GM18909 (cell line): ENCODE data around the gene SPPL2A.

Experiments used
- ATAC-seq: cut with Tn5 transposase; IDR thresholded peaks from one replicate; pipeline ENCODE4 v1.9.1; 2021; ENCODE audit warnings: mild to moderate bottlenecking; ENCODE audit not compliant: unreplicated experiment, poor library complexity

SPPL2A gene

DNA sequence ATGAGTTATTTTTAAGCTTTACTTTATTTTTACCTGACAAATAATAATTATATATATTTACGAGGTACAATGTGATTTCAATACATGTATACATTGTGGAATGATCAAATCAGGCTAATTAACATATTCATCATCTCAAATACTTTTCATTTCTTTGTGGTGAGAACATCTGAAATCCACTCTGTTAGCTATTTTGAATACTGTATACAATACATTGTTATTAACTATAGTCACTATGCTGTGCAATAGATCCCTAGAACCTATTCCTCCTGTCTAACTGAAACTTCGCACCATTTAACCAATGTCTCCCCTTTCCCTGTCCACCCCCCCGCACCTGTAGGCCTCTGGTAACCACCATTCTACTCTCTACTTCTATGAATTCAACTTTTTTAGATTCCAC, 7.9 kb upstream of the SPPL2A start:
- ATAC-seq = no peak

DNA sequence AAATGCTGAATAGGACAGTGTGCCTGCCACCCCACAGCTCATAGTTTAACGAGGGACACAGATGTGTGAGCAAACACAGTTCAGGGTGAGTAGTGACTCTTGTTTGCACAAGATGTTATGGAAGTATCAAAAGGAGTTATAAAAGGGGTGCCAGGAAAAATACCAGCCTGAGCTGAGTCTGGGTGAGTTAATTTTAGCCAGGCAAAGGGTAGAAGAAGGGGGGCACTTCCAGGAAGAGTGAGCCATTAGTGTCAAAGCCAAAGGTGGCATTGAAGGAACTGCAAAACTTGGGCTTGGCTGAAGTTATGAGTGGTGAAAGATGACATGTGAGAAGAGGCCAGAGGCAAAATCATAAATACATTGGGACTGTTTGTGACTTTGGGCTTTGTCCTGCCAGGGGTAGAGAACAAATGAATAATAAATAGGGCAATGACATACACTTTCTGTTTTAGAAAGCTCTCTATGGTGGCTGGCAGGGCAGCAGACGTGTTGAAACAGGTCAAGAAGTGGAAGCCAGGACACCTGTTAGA, 1.9 kb upstream of the SPPL2A start:
- ATAC-seq = no peak

DNA sequence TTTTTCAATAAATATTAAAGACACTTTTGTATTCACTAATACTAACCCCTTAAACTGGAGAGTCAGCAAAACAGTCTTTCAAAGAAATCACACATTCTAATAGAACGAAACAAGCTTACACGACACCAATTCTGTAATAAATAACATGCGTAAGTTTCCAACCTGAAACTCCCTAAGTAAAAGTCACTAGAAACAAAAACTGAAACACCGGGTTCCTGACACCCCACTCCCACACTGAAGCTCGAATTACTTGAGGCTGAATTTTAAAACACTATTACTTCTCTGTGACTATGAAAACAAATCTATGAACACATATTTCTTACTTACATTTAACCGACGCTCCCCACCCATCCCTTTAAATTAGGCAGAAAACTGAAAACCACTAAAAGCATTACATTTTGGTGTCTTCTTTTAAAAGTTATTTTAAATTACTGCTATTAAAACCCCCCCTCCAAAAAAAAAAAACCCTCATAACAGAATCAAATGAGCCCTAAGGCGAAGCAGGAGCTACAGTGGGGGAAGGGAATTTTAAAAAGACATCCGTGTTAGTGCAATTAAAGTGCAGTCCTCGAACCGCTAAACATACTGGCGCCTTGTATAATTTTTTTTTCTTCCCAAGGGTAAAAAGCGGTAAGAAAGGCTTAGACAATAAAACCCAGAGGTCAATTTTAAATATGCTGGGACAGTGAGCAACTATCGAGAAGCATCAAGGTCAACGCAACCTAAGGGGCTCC, 878 bp downstream of the SPPL2A start:
- ATAC-seq = peak; percentile 36

- no peak for ATAC-seq
These were observed 6.7 kb downstream of the SPPL2A start for GRCh38 chr15:50758712-50759205.

- ATAC-seq = no peak
These were observed 12.0 kb downstream of the SPPL2A start for GRCh38 chr15:50753463-50753862.

- ATAC-seq = no peak
These were observed 14.1 kb downstream of the SPPL2A start for GRCh38 chr15:50751394-50751793.

- ATAC-seq = no peak
These were observed 15.2 kb downstream of the SPPL2A start for GRCh38 chr15:50750227-50750705.

- no peak for ATAC-seq
These were observed 18.0 kb downstream of the SPPL2A start for GRCh38 chr15:50747523-50747922.

- no peak for ATAC-seq
These were observed 20.9 kb downstream of the SPPL2A start for GRCh38 chr15:50744601-50745000.

GRCh38 chr15:50740955-50741354, 24.6 kb downstream of the SPPL2A start:
- ATAC-seq = no peak

GRCh38 chr15:50736823-50737222, 28.7 kb downstream of the SPPL2A start:
- no peak for ATAC-seq

DNA sequence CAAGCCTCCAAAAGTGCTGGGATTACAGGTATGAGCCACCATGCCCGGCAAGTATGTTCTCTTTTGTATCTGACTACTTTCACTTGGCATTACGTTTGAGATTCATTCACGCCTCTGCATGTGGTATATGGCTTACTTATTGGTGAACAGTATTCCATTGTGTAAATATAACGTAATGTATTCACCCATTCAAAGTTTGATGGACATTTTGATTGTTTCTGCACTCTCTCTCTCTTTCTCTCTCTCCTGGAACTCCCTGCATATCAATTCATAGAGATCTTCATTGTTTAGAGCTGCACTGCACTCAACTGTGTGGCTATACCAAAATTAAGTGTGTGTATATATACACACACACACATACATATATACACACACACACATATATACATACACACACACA, 30.4 kb downstream of the SPPL2A start:
- no peak for ATAC-seq

DNA sequence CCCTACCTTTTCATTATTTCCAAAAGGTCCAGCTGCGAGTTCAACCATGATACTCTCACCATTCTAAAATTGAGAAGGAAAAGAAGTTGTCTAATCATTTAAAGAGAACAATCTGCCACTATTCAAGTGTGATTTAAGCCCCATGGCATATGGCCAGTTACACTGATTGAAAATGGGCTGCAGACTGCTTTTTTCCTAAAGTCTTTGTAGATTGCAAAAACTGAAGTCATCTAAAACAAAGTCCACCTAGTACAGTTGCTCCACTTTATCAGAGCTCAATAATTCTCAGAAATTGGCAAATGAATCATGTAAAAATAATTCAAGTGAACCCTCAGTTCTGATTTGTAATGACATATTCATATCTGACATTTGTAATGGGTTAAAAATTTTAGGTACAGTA, 39.2 kb downstream of the SPPL2A start:
- ATAC-seq = no peak

GRCh38 chr15:50718700-50719125, 46.8 kb downstream of the SPPL2A start:
- ATAC-seq = no peak

DNA sequence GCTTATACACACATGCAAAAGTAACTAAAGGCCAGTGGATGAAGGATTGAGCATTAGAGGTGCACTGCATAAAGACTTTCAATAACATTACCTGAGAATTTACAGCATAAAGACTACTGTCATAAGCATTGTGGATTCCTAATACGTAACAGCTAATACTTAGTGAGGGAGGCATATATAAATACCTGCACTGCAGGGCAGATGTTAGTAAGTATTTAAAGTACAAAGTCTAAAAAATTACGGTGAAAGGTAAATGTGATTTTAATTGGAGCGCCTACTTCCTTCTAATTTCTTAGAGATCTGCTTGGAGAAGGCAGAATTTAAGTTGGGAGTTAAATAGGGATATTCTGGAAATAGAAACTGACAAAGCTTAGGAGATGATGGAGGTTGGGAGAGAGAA, 53.5 kb downstream of the SPPL2A start:
- no peak for ATAC-seq

DNA sequence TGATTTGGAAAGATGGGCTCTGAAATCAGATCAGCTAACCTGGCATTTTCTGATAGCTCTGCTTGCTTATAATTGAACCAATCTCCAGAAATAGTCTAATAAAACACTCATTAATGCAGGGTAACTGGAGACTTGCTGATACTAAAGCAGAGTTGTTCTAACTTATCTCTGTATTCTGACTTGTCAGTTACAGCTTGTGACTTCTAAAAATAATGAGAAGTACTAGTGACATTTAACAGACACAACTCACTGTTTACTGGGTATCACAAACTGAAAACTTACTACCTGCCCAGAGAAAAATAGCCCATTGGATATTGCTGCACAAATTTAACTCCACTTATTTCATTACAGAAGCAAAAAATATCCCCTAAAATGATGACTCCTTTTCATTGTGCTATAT, 54.9 kb downstream of the SPPL2A start:
- ATAC-seq = no peak

DNA sequence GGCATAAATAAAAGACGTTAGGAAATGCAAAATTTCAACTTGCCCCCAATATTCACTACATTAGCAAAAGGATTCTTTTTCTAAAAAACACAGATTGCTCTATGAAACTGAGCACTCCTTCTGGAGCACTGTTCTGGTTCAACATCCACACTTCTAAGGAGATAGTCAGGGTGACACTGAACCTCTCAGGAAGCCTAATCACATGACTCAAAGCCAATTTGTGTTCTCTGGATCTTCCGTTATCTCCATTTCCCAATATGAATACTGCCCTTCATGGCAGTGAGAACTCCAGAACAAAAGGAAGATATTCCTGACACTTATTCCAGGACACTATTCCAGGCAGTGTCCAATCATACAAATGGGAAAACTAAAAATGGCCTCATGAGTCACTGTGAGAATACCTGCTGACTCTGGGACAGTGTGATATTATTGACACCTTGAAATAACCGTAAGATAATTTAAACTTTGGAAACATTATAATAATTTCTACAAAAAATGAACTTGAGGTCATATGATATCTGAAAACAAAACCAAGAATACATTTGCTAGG, 57.6 kb downstream of the SPPL2A start:
- no peak for ATAC-seq

DNA sequence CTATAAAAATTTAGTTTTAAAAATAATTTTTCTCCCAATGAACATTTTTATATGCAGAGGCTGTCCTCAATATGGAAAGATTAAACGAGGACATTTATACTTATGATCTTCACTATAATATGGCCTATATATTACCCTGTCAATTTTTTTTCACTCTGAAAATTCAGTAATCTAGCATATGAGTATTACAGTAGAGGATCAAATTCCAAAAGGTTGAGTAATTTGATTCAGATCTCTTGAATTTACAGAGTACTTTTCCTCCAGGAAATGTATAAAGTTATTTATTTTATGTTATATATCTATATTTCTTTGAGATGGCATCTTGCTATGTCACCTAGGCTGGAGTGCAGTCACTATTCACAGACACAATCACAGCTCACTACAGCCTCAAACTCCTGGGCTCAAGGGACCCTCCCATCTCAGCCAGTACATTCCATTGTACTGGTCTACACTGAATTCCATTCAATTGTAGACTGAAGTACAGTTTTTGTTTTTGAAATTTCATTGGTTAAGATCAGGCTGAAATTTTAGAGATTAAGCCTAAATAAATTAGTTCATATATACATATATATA, 62.7 kb downstream of the SPPL2A start:
- no peak for ATAC-seq

- no peak for ATAC-seq
These were observed 67.4 kb downstream of the SPPL2A start for GRCh38 chr15:50698101-50698500.

DNA sequence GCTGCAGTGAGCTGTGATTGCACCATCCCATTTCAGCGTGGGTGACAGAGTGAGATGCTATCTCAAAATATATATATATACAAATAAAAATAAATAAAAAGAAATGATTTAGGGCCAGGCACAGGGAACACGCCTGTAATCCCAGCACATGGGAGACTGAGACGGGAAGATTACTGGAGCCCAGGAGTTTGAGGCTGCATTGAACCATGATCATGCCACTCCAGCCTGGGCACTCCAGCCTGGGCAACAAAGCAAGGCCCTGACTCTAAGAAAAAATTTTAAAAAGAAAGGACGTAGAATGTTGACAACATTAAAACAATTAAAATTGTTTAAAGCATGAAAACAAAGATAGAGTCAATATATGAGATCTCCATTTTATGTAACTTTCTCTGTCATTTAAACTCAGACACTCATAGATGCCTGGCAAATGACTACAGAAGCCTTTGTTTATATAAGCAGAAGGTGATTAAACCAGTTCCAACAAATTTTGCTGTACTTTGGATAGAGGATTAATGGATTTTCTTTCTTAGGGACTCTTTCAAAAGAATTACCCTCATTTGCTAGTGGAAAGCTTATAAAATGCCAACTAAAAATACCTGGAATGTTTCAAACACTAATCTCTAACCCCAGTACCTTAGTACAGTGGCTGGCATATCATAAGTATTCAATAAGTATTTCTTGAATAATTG, 68.3 kb downstream of the SPPL2A start:
- ATAC-seq = no peak
